ENCODE results near the gene SLC25A1.

DNA sequence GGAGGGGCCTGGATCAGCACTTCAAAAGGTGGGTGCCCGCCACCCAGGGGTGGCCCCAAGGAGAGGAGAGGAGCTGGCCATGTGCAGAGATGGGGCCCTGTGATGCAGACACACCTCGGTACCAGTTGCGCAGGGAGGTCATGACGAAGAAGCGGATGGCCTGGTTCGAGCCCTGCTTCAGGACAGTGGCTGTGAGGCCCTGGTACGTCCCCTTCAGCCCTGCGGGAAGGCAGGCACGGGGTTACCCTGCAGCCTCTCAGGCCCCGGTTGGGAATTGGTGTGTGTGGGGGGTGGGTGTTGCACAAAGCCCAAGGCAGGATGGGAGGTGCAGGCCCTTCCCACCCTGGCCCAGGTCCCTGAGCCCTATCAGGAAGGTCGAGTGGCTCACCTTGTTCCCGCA is 1.8 kb downstream of the SLC25A1 start:
- TF ChIP-seq, protein P1, sequence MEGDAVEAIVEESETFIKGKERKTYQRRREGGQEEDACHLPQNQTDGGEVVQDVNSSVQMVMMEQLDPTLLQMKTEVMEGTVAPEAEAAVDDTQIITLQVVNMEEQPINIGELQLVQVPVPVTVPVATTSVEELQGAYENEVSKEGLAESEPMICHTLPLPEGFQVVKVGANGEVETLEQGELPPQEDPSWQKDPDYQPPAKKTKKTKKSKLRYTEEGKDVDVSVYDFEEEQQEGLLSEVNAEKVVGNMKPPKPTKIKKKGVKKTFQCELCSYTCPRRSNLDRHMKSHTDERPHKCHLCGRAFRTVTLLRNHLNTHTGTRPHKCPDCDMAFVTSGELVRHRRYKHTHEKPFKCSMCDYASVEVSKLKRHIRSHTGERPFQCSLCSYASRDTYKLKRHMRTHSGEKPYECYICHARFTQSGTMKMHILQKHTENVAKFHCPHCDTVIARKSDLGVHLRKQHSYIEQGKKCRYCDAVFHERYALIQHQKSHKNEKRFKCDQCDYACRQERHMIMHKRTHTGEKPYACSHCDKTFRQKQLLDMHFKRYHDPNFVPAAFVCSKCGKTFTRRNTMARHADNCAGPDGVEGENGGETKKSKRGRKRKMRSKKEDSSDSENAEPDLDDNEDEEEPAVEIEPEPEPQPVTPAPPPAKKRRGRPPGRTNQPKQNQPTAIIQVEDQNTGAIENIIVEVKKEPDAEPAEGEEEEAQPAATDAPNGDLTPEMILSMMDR (IDR thresholded peaks at IDR 0.05) = no peak
- TF ChIP-seq POLR2A (IDR thresholded peaks at IDR 0.05) = no peak
